NOMO-1 (cell line): ENCODE measurements around the gene CEP89.
"Not testable (repeated sequence)": the region's sequence is repeated elsewhere in the genome, so short reads cannot be mapped to it uniquely, and the experiment has no call there.

ENCODE experiments used
- DNase-seq, 2 experiments: peaks; one replicate each; lab custom pipeline; 2025; ENCODE audit not compliant: unreplicated experiment in 2 of 2; lab: John Stamatoyannopoulos, UW

CEP89 gene

DNA sequence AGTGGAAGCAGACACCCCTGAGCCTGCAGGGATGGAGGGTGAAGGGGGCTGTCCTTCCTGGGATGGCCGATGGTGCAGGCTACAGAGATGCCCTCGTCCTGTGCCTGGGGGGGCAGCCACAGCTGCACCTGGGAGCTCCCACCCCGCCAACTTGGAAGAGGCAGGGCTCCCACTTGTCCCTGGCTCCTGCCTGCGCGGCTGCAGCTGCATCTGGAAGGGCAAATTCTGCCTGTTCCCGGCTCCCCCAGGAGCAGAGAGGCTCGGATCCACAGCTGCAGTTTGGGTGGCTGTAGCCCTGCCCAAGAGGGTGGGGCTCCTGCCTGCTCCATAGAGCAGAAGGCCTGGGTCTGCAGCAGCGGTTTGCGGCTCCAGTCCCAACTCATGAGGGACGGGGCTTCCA, 2.2 kb downstream of the CEP89 start:
- no peak for DNase-seq

DNA sequence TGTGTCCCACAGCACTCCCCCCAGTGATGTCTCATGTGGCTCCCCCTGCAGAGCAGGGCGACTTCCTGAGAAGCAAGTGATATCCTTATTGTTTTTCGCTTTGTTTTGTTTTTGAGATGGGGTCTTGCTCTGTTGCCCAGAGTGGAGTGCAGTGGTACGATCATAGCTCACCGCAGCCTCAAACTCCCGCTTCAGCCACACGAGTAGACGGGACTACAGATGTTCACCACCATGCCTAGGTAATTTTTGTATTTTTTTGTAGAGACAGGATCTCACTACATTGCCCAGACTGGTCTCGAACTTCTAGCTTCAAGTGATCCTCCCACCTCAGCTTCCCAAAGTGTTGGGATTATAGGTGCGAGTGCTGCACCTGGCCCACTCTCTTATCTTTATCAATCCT, 5.0 kb downstream of the CEP89 start:
- no peak for DNase-seq

DNA sequence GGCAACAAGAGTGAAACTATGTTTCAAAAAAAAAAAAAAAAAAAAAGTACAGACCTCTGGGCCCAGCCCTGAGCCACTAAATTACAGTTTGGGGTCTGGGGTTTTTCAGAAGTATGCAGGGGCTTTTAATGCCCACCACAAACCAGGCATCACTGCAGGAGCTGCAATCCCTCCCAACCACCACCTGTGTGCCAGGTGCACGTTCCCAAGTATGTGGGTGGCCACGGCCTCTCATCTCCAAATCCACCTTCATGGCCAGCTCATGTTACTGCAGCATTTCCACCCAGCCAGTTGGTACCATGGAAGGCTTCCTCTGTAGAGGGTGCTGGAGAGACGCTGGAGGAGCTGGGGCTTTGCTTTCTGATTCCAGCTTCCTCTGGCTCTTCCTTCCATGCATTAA, 26.5 kb downstream of the CEP89 start:
- DNase-seq: no peak

DNA sequence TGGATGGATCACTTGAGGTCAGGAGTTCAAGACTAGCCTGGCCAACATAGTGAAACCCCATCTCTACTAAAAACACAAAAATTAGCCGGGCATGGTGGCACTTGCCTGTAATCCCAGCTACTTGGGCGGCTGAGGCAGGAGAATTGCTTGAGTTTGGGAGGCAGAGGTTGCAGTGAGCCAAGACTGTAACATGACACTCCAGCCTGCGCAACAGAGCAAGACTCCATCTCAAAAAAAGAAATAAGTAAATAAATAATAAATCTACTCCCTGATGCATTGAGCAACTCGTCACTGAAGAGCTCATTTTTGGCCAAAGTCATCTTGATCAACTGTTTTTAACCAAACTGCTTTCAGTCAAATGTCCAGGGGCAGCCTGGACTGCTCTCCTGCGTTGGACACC, 30.5 kb downstream of the CEP89 start:
- DNase-seq: not testable (repeated sequence)

DNA sequence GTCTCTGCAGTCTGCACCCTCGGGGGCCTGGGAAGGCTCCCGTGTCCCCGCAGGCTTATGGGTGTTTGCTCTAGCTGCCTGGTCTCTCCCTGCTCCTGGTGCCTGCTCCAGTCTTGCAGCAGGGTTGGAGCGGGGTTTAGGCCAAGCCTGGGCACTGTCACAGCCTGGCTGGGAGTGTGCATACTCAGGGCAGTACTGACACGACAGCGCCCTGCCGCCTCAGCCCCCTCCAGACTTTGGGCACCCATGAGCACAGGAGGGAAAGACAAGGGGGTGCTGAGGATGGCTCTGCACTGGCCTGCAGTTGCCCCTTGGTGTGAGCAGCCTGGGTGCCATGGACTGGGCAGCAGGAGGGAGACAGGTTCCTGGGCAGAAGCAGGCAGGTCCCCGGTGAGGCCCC, 35.7 kb downstream of the CEP89 start:
- DNase-seq: no peak

DNA sequence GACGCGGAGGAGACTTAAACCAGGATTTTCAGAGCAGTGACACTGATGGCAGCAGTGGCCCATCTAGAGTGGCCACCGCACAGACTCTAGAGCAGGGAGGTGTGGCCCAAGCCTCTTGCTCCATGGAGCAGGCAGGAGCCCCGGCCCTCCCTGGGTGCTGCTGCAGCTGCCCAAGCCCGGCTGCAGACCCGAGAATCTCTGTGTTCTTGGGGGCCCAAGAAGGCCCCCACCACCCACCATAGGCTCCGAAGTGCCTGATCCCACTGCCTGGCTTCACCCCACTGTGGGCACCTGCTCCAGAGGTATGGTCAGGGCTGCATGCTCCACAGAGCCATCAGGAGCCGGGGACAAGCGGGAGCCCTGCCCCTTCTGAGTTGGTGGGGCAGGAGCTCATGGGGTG, 36.1 kb downstream of the CEP89 start:
- no peak for DNase-seq

DNA sequence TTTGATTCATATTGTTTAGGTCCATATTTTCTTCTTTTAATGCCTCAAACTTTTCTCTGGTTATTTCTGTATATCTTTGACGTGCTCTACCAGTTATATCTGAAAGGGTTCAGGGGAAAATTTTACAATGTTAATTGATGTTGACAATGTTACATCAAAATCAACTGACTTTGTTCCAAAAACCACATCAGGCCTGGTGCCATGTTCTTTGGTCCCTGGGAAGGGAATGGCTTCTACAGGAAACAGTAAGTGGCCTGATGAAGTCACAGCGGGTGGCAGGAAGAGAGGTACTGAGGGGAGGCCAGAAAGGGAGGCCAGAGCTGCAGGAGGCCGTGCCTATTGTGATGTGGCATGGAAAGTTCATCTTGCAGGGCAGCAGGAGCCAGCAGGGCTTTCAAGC, 38.2 kb downstream of the CEP89 start:
- no peak for DNase-seq

DNA sequence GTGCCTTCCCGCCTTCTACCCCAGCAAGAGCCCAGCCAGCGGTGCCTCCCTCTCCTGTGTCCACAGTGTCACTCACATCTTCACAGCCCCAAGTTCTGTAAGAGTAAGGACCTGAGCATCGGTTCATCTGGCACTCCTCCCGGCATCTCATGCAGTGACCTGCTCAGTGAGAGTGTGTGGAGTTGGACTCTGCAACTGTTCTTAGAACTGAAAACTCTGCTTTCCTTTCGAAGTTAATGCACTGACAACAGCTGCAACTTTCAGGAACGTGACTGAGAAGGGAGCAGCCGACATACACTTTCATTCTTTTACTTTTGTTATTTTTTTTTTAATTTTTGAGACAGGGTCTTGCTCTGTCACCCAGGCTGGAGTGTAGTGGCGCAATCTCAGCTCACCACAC, 41.2 kb downstream of the CEP89 start:
- DNase-seq: no peak

DNA sequence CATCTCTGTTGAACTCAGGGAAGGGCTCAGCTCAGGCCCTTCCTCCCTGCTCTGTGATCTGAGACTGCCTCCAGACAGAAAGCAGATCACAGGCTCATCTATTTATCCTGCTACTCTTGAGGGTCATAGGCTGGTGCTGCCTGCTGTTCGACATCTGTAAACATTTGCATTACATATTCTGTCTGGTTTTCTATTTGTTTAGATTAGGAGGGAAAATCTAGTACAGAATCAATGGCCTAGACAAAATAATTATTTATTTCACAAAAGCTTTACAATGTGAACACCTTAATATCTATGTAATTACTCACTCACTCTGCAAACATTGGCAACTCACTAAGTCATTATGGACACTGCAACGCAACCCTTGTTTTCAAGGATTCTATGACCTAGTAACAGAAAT, 43.0 kb downstream of the CEP89 start:
- no peak for DNase-seq

DNA sequence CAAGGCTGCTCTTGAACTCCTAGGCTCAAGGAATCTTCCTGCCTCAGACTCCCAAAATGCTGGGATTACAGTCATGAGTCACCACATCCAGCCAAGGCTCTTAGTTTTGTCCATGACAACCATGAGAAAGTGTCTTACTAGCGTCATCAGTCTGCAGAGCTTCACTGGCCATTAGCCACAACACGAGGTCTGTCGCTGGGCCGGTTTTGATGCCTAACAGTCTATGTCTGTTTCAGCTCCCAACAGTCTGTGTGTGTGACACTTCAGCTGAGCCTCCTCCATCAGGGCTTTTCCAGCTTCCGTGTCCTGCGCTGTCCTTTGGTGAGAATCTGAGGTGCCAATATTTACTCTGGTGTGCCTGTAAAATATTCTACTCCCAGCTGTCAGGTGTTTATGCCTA, 47.6 kb downstream of the CEP89 start:
- DNase-seq: no peak

DNA sequence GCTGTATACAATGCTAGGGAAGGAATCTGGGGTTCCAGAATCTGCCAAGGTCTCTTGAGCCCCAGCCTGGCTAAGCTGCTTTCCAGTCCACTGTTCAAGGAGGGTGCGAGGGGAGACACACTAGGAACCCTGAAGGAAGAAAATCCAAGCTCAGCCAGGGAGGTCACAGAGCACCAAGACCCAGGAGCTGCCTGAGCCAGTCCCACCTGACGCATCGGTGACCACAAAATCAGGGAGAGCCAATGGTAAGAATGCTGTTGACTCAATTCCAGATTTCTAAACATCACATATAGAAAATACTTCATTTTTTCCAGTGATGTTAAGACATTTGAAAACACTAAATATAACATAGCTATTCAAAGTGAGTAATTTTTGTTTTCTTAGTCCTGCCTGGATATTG, 50.1 kb downstream of the CEP89 start:
- no peak for DNase-seq

DNA sequence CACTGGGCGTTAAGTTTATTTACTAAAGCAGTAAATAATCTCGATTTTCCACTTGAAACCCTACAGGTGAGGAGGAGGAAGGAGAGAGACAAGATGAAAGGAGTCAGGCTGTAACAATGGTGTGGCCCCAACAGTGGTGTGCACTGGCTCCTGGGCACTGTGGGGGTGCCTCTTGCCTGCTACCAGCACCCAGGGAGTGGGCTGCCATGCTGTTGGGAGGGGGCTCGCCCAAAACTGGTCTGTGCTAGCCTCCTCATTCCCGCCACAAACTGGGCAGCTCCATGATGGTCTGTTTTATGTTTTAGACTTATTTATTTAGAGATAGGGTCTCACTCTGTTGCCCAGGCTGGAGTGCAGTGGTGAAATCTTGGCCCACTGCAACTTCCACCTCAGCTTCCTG, 52.4 kb downstream of the CEP89 start:
- no peak for DNase-seq

DNA sequence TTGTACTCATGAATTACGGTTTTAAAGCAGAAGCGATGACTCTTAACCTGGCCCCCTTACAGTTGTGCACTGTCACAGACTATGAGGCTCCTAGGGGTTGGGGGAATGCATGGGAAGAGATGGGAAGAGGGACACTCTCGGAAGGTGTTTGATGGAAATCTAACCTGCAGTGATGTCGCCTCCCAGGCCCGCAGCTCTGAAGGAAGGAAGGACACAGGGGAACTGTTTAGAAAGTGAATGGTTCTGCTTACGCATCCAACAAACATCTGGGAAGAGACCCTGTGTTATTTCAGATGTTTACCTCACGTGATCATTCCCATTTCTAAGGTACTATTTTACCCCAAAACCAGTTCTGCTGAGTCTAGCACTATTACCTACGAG, 54.2 kb downstream of the CEP89 start:
- DNase-seq: no peak

DNA sequence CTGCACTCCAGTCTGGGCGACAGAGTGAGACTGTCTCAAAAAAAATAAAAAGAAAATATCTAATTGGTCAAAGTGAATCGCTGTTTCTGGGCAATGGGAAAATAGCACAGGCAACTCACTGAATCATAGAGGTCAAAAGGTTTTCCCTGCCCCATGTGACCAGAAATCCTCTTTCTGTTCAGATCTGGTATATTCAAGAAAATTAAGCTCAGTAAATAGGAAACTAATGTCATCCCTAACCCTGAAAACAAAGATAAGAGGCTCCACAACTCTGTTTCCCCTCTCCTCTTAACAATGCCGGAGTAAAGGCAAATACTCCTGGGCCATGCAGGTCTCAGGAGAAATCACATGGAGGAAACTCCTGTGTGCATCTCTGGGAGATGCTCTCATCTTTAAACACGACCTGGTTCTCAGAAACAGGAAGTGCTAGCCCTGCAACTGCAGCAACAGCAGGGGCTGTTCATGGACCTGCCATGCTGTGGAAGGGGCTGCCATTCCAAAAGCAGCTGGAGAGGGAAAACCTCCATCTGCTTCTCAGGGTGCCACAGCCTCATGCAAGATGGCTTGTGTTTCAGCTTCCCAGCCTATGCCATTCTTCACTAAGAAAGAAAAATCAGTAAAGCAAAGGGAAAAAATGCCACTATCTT, 54.7 kb downstream of the CEP89 start:
- DNase-seq: no peak

DNA sequence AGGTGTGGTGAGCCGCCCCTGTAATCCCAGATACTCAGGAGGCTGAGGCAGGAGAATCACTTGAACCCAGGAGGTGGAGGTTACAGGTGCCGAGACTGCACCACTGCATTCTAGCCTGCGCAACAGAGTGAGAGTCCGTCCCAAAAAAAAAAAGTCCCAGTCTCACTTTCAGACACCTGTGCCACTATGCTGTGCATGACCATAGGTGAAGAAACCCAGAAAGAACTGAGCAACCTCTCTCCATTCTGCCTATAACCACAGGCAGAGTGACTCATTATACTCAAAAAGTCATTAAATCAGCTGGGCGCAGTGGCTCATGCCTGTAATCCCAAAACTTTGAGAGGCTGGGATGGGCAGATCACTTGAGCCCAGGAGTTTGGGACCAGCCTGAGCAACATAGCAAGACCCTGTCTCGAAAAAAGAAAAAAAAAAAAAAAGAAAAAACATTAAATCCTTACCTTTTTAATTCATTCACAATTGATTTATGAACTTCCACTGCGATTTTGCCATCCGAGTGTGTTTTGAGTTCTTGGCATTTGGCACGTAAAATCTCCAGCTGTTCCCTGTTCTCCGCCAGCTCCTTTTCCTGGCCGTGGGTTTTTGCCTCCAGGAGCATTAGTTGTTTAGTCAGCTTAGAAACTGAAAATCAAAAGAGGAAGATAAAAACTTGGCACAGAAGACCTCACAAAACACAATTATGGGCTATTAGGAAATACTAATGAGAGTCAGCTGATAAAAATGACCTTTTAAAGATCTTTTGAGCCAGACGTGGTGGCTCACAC, 56.7 kb downstream of the CEP89 start:
- no peak for DNase-seq

DNA sequence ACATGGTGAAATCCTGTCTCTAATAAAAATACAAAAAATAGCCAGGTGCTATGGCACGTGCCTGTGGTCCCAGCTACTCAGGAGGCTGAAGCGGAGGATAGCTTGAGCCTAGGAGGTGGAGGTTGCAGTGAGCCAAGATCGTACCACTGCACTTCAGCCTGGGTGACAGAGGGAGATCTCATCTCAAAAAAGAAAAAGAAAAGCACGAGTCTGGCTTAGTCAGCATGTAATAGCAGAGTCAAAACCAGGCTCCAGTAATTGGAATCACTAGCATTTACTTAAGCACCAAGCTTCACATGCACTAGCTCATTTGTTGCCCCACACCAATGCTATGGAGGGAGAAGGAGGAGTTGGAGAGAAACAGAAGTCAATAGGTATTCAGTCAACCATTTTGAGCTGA, 60.3 kb downstream of the CEP89 start:
- DNase-seq: no peak

DNA sequence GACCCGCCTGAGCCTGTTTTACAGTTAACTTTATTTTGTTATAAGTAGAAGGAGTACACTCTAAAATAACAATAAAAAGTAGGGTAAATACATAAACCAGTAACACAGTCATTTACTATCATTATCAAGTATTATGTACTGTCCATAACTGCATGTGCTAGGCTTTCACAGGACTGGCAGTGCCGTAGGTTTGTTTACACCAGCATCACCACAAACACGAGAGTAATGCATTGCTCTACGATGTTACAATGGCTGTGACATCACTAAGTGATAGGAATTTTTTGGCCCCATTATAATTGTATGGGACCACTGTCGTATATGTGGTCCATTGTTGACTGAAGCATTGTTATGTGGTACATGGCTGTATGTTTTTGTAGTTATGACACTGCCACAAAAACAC, 60.9 kb downstream of the CEP89 start:
- DNase-seq: no peak

DNA sequence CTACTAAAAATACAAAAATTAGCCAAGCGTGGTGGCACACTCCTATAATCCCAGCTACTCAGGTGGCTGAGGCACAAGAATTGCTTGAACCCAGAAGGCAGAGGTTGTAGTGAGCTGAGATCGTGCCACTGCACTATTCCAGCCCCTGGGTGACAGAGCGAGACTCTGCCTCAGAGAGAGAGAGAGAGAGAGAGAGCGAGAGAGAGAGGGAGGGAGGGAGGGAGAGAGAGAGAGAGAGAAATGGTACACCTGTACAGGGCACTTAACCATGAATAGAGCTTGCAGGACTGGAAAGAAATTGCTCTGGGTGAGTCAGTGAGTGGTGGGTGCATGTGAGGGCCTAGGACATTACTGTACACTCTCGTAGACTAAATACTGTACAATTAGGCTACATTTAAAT, 61.7 kb downstream of the CEP89 start:
- no peak for DNase-seq

DNA sequence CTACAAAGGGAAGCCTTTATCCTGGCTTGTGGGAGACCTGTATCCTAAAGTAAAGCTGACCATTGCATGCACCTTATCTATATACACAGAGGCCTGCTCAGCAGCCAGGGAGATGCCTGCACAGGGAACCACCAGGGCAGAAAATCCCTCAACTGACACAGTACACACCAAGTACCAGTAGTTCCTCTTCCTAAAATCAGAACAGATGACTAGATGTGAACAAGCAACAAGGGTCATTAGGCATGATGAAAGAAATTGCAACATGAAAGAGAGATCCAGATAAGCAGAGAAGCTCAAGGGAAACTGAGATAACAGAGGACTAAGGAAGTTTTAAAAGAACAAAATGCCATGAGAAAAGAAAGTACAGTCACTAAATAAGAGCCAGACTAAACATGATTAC, 62.5 kb downstream of the CEP89 start:
- no peak for DNase-seq

DNA sequence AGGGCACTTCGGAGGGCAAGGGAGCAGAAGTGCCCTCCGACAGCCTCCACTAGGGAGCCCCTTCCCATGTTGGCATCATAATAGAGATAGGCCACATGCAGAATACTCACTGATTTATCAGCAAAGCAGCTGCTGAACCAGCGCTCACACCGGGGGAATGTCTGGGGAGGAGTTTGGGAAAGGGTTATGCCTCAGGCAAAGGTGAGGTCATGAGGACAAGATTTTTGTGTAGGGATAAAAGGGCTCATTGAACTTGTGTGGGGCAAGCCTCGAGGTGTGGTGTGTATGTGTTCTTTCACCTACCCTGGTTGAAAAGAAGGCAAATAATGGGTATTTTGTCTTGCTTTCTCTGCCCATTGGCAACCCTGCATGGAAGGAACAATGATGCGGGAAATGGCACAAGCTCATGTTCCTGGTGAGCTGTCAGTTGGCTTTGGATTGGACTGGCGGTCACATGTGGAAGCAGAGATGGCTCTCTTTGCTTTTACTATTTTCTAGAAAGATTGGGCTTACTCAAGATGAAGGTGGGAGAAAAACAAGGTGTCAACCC, 63.0 kb downstream of the CEP89 start:
- no peak for DNase-seq

DNA sequence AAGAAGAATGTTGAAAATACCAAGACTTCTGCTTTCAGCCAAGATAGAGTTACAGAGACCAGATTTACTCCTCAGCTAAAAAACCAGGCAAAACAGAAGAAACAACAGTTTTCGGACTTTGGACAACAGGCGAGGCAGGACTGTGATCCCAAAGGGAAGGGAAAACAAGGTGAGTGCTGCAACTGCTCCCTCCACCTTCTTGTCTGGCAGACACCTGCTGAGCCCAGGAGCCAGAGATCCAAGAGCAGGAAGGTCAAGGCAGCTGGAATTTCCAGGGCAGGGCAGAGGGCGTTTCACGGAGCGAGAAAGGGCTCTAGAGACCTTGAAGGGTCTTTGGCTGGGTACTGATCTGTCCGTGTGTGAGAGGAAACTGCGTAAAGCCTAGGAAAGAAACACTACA, 69.3 kb downstream of the CEP89 start:
- DNase-seq: no peak

DNA sequence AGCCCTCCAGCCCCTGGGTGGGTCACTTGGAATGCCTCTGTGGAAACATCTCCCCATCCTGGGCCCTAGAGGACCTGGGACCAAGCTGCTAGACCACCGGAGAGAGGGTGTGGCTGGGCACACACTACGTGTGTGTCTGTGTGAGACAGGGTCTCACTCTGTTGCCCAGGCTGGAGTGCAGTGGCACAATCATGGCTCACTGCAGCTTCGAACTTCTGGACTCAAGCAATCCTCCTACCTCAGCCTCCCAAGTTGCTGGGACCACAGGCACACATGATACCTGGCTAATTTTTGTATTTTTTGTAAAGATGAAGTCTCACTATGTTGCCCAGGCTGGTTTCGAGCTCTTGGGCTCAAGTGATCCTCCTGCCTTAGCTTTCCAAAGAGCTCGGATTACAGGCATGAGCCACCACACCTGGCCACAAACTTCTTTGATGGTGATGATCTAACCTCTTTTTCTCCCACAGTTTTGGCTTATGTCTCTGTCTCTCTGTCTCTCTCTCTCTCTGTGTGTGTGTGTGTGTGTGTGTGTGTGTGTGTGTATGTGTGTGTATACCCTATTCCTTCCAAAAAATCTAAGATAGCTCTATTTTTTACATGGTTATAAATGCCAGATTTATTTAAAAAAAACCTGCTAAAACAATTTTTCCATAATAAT, 70.1 kb downstream of the CEP89 start:
- no peak for DNase-seq
